Measurements from ENCODE around the gene RAC3. TPM values are rescaled to one million over a fixed set of nuclear protein-coding genes. Genes with fewer than 3 reads are reported as not detected.

The RAC3 gene
- total RNA-seq, 1 donor from 2014 or later, result 41.3 TPM

DNA sequence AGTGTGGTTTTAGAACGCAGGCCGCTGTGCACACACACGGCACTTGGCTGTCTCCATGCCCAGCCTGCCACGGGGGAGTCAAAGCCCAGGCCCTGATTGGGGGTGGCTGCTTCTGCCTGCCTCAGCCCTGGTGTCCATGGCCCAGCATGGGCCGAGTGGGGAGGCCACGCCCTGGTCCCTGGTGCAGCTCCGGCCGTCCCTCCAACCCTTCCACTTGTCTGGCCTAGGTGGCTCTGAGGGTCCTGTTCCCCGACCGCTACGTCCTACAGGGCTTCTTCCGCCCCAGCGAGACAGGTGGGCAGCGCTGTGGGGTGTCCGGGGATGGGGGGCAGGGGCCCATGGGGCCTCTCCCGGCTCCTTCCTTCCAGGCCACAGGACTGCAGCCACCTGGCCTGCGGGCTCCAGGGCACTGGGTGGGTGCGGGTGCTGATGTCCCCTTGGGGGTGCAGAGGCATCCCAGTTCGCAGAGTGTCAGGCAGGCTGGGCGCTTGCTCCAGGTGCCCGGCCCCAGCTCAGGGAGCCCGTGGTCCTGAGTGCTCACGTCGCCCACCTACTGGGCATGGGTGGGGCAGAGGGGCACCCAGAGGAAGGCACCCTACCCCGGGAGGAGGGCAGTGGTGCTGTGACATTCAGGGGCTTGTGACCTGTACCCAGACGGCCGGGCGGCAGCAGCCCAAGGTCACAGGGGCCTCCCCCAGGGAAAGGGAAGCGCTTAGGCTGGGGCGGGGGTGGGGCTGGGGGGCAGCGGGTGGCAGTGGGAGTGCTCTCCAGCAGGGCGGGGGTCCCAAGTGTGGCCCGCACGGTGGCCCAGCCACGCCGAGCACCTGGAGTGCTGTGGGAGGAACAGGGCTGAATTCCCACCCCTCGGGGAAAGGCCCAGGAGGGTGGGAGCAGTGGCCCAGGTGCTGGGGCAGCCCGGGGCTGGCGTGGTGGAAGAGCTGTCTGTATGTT lies 20.6 kb upstream of the RAC3 start:
- H3K27ac ChIP-seq (ENCODE audit: low read depth, low read length), result no peak overlapping the region
- no peaks in the 10 kb centered on the region for H3K36me3 ChIP-seq (ENCODE audit: insufficient read depth, low read length)
- H3K9ac ChIP-seq (ENCODE audit: low read length), result no peak overlapping the region
- Mint-ChIP-seq H3K9me3 (ENCODE audit: unreplicated experiment) (no peaks in the 10 kb centered on the region), H3K36me3 (ENCODE audit: low read depth, unreplicated experiment) (no peaks in the 10 kb centered on the region), H3K27ac (ENCODE audit: unreplicated experiment) (no peak overlapping the region), H3K27me3 (ENCODE audit: low read depth, unreplicated experiment) (no peaks in the 10 kb centered on the region), H3K4me3 (ENCODE audit: unreplicated experiment) (no peak overlapping the region), H3K4me1 (ENCODE audit: low read depth, unreplicated experiment) (peaks cover 5% of the 10 kb centered on the region)
- H4K20me1 ChIP-seq (ENCODE audit: insufficient read depth, low read length), result peaks cover 5% of the 10 kb centered on the region
- H3K4me3 ChIP-seq (ENCODE audit: insufficient read depth, low read depth, low read length), result no peak overlapping the region
- H3K79me2 ChIP-seq (ENCODE audit: insufficient read depth, low read length), result no peaks in the 10 kb centered on the region
- no peak overlapping the region for H2AFZ ChIP-seq (ENCODE audit: low read depth, low read length)
- TF ChIP-seq EZH2 (IDR thresholded peaks at IDR 0.05; ENCODE audit: insufficient read depth, low read length) (no peak), CTCF (IDR thresholded peaks at IDR 0.05; ENCODE audit: insufficient read depth, low read depth, low read length) (no peak)
- DNase-seq (ENCODE audit: low read depth) (no peak), FAIRE-seq (no peak)
- H3K9me3 ChIP-seq (ENCODE audit: insufficient read depth, low read depth, low read length), result no peaks in the 10 kb centered on the region
- H3K27me3 ChIP-seq (ENCODE audit: insufficient read depth, low read length), result no peaks in the 10 kb centered on the region
- H3K4me2 ChIP-seq (ENCODE audit: low read length), result no peak overlapping the region
- H3K4me1 ChIP-seq (ENCODE audit: insufficient read depth, low read length), result peaks cover 21% of the 10 kb centered on the region

- Histone ChIP-seq H3K4me3 (ENCODE audit: insufficient read depth, low read depth, low read length) (no peak overlapping the region), H4K20me1 (ENCODE audit: insufficient read depth, low read length) (no peaks in the 10 kb centered on the region), H2AFZ (ENCODE audit: low read depth, low read length) (no peak overlapping the region), H3K27me3 (ENCODE audit: insufficient read depth, low read length) (no peaks in the 10 kb centered on the region), H3K79me2 (ENCODE audit: insufficient read depth, low read length) (no peaks in the 10 kb centered on the region), H3K9ac (ENCODE audit: low read length) (no peak overlapping the region), H3K27ac (ENCODE audit: low read depth, low read length) (no peak overlapping the region), H3K36me3 (ENCODE audit: insufficient read depth, low read length) (no peaks in the 10 kb centered on the region), H3K4me2 (ENCODE audit: low read length) (no peak overlapping the region), H3K4me1 (ENCODE audit: insufficient read depth, low read length) (peaks cover 12% of the 10 kb centered on the region), H3K9me3 (ENCODE audit: insufficient read depth, low read depth, low read length) (no peaks in the 10 kb centered on the region)
- no peaks in the 10 kb centered on the region for H3K27me3 Mint-ChIP-seq (ENCODE audit: low read depth, unreplicated experiment)
- H3K27ac Mint-ChIP-seq (ENCODE audit: unreplicated experiment), result no peak overlapping the region
- TF ChIP-seq CTCF (IDR thresholded peaks at IDR 0.05; ENCODE audit: insufficient read depth, low read depth, low read length), result no peak
- no peaks in the 10 kb centered on the region for H3K36me3 Mint-ChIP-seq (ENCODE audit: low read depth, unreplicated experiment)
- H3K9me3 Mint-ChIP-seq (ENCODE audit: unreplicated experiment), result no peaks in the 10 kb centered on the region
- FAIRE-seq (no peak), DNase-seq (ENCODE audit: low read depth) (no peak)
- H3K4me1 Mint-ChIP-seq (ENCODE audit: low read depth, unreplicated experiment), result no peaks in the 10 kb centered on the region
- no peak overlapping the region for H3K4me3 Mint-ChIP-seq (ENCODE audit: unreplicated experiment)
Observed at GRCh38 chr17:82011617-82012187, 19.8 kb upstream of the RAC3 start.

DNA sequence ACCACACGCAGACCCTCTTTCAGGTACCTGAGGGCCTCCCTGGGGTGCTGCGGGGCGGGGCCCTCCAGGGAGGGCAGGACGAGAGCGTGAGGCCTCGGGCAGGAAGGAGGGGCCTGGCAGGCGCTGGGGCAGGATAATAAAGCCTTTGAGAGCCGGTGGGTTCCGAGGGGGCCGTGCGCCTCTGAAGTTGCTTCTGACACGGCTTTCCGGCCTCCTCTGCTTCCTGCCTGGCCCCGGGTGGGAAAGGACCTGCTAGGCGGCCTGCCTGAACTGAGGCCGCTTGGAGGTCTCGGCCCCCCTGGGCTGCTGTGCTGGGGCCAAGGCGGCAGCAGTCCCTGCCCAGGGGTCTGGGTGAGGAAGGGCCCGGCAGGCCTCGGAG lies 19.2 kb upstream of the RAC3 start:
- Mint-ChIP-seq H3K9me3 (ENCODE audit: unreplicated experiment) (no peaks in the 10 kb centered on the region), H3K4me1 (ENCODE audit: low read depth, unreplicated experiment) (no peaks in the 10 kb centered on the region), H3K27ac (ENCODE audit: unreplicated experiment) (no peak overlapping the region), H3K36me3 (ENCODE audit: low read depth, unreplicated experiment) (no peaks in the 10 kb centered on the region), H3K4me3 (ENCODE audit: unreplicated experiment) (no peak overlapping the region), H3K27me3 (ENCODE audit: low read depth, unreplicated experiment) (no peaks in the 10 kb centered on the region)
- H3K9me3 ChIP-seq (ENCODE audit: insufficient read depth, low read depth, low read length), result no peaks in the 10 kb centered on the region
- H3K79me2 ChIP-seq (ENCODE audit: insufficient read depth, low read length), result no peaks in the 10 kb centered on the region
- no peak for DNase-seq (ENCODE audit: low read depth)
- no peak overlapping the region for H3K9ac ChIP-seq (ENCODE audit: low read length)
- no peak overlapping the region for H3K4me2 ChIP-seq (ENCODE audit: low read length)
- H2AFZ ChIP-seq (ENCODE audit: low read depth, low read length), result no peak overlapping the region
- no peaks in the 10 kb centered on the region for H3K27me3 ChIP-seq (ENCODE audit: insufficient read depth, low read length)
- no peak for FAIRE-seq
- H4K20me1 ChIP-seq (ENCODE audit: insufficient read depth, low read length), result no peaks in the 10 kb centered on the region
- peaks cover 7% of the 10 kb centered on the region for H3K4me1 ChIP-seq (ENCODE audit: insufficient read depth, low read length)
- H3K27ac ChIP-seq (ENCODE audit: low read depth, low read length), result no peak overlapping the region
- no peak for TF ChIP-seq EZH2 (IDR thresholded peaks at IDR 0.05; ENCODE audit: insufficient read depth, low read length)
- TF ChIP-seq CTCF (IDR thresholded peaks at IDR 0.05; ENCODE audit: insufficient read depth, low read depth, low read length), result no peak
- no peak overlapping the region for H3K4me3 ChIP-seq (ENCODE audit: insufficient read depth, low read depth, low read length)
- no peaks in the 10 kb centered on the region for H3K36me3 ChIP-seq (ENCODE audit: insufficient read depth, low read length)

Data from astrocyte (in vitro differentiated cells and primary cell).